BJ (cell line): ENCODE measurements around the gene SCN9A. TPM values are rescaled to one million over a fixed set of nuclear protein-coding genes. Genes with fewer than 3 reads are reported as not detected.
A peak's percentile ranks its signal among the peaks of the same experiment; 100 is the strongest.

ENCODE experiments used
- CTCF ChIA-PET: fragments of 350-600 bp; formaldehyde crosslinking; extraction: SDS; loops from one replicate; lab custom pipeline; 2021; ENCODE audit warnings: antibody characterized with exemption, inconsistent platforms; lab: Yijun Ruan, JAX
- POLR2A ChIA-PET: fragments of 300-600 bp; sonication (Branson Sonifier 250); formaldehyde crosslinking; extraction: SDS; loops from one replicate; lab custom pipeline; 2021; ENCODE audit warnings: antibody characterized with exemption; lab: Charles Lee
- DNase-seq: peaks from one replicate; pipeline ENCODE4 v3.0.0-alpha.2; 2011; ENCODE audit warnings: low read depth
- H3K27me3 ChIP-seq: 2 replicates; pipeline ENCODE4 v1.6.0; 2011; ENCODE audit warnings: low read length; ENCODE audit not compliant: control insufficient read depth, insufficient read depth
- H3K36me3 ChIP-seq: 2 replicates; pipeline ENCODE4 v1.5.1; 2011; ENCODE audit warnings: low read length; ENCODE audit not compliant: control insufficient read depth, insufficient read depth
- H3K4me3 ChIP-seq: 2 replicates; pipeline ENCODE4 v1.5.1; 2011; ENCODE audit warnings: low read depth, mild to moderate bottlenecking, control low read depth, low read length
- polyA plus RNA-seq: library from polyadenylated mRNA; depleted of rRNA; stranded (reverse); fragments of >200 nt; gene quantifications from 2 replicates; pipeline ENCODE4 v1.2.3, GENCODE V29; 2011
- TF ChIP-seq, protein P1 (sequence below): IDR thresholded peaks from 2 replicates; pipeline ENCODE4 v1.5.1; 2011; ENCODE audit warnings: low read depth, mild to moderate bottlenecking, control low read depth, inconsistent platforms, low read length, moderate library complexity; ENCODE audit not compliant: insufficient read depth

Gene SCN9A
- polyA plus RNA-seq, 1 experiment = 19.4 TPM

DNA sequence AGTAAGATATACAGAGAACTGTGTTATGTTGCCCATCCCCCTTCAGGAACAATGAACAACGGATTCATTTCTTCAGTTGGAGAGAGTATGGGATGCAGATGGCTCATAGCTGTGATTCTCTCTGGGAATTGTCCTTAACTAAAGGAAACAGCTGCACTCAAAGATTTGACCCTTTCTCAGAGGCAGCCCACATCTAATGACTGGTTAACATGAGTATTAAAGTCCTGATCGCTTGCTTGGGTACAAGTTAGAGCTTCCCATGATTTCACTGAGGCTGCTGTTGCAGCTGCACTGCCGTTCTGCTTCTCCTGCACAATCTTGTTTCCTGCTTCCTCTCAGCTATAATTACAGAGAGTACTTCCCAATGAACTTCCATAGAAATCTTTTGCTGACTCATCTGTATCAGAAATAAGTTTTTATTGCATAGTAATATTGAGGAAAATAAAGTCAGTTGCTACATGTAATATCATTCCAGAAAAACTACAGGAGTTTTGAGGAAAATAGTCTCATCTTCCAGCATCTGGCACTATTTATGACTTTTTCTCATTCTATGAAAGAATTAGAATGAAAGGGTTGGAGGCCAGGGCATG is 12.8 kb upstream of the SCN9A start:
- no peak for DNase-seq
- no peak overlapping the region for H3K4me3 ChIP-seq
- no peaks in the 10 kb centered on the region for H3K36me3 ChIP-seq
- ChIA-PET CTCF (interaction anchor here (0.5 to 1.7 kb wide), 3 partner anchors 12 to 220 kb away, joined by 3 to 4 read pairs (median 3); partner anchors contain the start of gene SCN9A), POLR2A (no interaction called here)
- no peaks in the 10 kb centered on the region for H3K27me3 ChIP-seq
- TF ChIP-seq, protein P1, sequence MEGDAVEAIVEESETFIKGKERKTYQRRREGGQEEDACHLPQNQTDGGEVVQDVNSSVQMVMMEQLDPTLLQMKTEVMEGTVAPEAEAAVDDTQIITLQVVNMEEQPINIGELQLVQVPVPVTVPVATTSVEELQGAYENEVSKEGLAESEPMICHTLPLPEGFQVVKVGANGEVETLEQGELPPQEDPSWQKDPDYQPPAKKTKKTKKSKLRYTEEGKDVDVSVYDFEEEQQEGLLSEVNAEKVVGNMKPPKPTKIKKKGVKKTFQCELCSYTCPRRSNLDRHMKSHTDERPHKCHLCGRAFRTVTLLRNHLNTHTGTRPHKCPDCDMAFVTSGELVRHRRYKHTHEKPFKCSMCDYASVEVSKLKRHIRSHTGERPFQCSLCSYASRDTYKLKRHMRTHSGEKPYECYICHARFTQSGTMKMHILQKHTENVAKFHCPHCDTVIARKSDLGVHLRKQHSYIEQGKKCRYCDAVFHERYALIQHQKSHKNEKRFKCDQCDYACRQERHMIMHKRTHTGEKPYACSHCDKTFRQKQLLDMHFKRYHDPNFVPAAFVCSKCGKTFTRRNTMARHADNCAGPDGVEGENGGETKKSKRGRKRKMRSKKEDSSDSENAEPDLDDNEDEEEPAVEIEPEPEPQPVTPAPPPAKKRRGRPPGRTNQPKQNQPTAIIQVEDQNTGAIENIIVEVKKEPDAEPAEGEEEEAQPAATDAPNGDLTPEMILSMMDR = no peak

GRCh38 chr2:166385313-166385712 is 9.6 kb upstream of the SCN9A start:
- Histone ChIP-seq H3K4me3 (no peak overlapping the region), H3K27me3 (no peaks in the 10 kb centered on the region), H3K36me3 (no peaks in the 10 kb centered on the region)
- POLR2A ChIA-PET = no interaction called here
- DNase-seq = no peak
- CTCF ChIA-PET = interaction anchor here (0.7 to 3.8 kb wide), 13 partner anchors 9 to 212 kb away, joined by 3 to 33 read pairs (median 5); partner anchors contain the start of gene SCN9A
- TF ChIP-seq, protein P1 = no peak

GRCh38 chr2:166384774-166385173 is 9.0 kb upstream of the SCN9A start:
- ChIA-PET CTCF (interaction anchor here (0.7 to 3.8 kb wide), 10 partner anchors 9 to 211 kb away, joined by 3 to 33 read pairs (median 6); partner anchors contain the start of gene SCN9A), POLR2A (no interaction called here)
- TF ChIP-seq, protein P1 = peak; percentile 39
- DNase-seq = no peak
- H3K27me3 ChIP-seq = no peaks in the 10 kb centered on the region
- H3K4me3 ChIP-seq = no peak overlapping the region
- no peaks in the 10 kb centered on the region for H3K36me3 ChIP-seq

DNA sequence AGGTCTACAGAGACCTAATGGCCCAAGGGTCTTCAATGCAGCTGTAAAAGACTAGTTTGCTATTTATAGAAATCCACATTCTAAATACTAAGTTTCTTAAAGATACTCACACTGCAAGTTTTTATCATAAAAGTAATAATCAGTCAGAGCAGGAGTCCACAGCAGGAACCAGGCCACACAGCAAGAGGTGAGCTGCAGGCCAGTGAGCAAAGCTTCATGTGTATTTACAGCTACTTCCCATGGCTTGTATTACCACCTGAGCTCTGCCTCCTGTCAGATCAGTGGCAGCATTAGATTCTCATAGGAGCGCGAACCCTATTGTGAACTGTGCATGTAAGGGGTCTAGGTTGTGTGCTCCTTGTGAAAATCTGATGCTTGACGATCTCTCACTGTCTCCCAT is 6.7 kb upstream of the SCN9A start:
- Histone ChIP-seq H3K27me3 (no peaks in the 10 kb centered on the region), H3K4me3 (no peak overlapping the region), H3K36me3 (no peaks in the 10 kb centered on the region)
- TF ChIP-seq, protein P1 = no peak
- ChIA-PET POLR2A (interaction anchor here (0.6 kb wide), 1 partner anchor 26 kb away, joined by 3 read pairs; no protein-coding TSS in a partner anchor), CTCF (interaction anchor here (0.8 to 1.0 kb wide), 2 partner anchors 21 kb away, joined by 3 to 4 read pairs; no protein-coding TSS in a partner anchor)
- DNase-seq = no peak

GRCh38 chr2:166380615-166381014 is 4.9 kb upstream of the SCN9A start:
- Histone ChIP-seq H3K4me3 (no peak overlapping the region), H3K36me3 (no peaks in the 10 kb centered on the region), H3K27me3 (no peaks in the 10 kb centered on the region)
- no peak for DNase-seq
- TF ChIP-seq, protein P1 = no peak
- ChIA-PET POLR2A (no interaction called here), CTCF (no interaction called here)
